CD4-positive, alpha-beta T cell treated with Interleukin-12 subunit alpha and Interleukin-12 subunit beta, for 1 hour (primary cell): Measurements from ENCODE around the gene SLC35F5.
A peak's percentile ranks its signal among the peaks of the same experiment; 100 is the strongest.
"Not testable (repeated sequence)": the region's sequence is repeated elsewhere in the genome, so short reads cannot be mapped to it uniquely, and the experiment has no call there.

ENCODE experiments used
- DNase-seq: peaks from one replicate; pipeline ENCODE4 v3.0.0-alpha.2; 2020

SLC35F5 gene, protein sequence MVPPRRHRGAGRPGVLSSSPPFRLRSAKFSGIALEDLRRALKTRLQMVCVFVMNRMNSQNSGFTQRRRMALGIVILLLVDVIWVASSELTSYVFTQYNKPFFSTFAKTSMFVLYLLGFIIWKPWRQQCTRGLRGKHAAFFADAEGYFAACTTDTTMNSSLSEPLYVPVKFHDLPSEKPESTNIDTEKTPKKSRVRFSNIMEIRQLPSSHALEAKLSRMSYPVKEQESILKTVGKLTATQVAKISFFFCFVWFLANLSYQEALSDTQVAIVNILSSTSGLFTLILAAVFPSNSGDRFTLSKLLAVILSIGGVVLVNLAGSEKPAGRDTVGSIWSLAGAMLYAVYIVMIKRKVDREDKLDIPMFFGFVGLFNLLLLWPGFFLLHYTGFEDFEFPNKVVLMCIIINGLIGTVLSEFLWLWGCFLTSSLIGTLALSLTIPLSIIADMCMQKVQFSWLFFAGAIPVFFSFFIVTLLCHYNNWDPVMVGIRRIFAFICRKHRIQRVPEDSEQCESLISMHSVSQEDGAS

DNA sequence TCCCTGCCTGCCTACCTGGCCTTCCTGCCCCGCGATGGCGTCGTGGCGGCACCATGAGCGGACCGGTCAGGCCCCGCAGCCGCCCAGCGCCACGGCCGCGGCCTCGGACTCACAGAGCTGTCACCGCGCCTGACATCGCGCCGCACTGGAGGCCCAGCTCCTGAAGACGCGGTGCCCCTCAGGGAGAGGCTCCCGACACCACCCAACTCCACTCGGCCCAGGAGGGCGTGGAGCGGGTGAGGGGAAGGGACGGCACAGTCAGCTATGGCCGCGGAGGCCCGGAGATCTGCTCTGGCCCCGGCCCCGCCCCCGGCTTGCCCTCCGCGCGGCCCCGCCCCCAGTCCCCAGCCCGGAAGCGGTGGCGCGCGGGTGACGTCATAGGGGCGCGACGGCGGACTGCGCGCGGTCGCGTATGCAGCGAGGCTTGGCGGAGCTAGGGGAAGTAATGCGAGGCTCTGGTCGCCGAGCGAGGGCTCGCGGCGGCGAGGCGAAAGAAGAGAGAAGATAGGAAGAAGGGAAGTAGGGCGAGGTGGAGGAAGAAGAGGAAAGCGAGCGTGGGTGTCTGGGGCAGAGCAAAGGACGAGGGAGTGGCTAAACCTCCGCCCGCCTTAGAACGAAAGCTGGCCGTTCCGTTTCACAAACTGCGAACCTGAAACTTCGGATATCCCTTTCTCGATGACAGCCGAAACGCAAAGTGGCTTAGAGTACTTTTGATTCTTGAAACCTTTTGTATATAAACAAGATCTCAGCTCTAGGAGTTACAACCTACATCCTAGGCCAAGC lies at the start of gene SLC35F5:
Gene SLC35F5 (minus strand): TSS at position 288 of the 783 bp plus-strand sequence. CDS start 233 bp downstream, at position 55.
- DNase-seq = peak; percentile 93

DNA sequence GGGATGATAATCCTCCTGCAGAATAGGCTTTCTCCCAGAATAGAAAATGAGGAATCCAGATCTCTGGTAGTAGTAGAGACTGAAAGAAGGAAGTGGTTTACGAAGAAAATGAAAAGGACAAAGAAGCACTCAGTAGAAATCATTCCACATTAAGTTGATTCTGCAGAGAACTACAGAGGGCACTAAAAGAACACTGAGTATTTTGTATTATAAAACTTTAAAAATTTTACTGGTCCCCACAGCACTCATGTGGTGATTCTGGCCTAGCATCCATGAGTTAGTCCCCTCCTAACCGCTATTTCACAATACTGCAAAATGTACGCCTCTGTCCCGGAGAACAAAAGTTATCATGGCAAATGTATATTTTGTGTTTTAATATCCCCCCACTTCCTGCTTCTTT lies 42.9 kb upstream of the SLC35F5 start:
- no peak for DNase-seq

DNA sequence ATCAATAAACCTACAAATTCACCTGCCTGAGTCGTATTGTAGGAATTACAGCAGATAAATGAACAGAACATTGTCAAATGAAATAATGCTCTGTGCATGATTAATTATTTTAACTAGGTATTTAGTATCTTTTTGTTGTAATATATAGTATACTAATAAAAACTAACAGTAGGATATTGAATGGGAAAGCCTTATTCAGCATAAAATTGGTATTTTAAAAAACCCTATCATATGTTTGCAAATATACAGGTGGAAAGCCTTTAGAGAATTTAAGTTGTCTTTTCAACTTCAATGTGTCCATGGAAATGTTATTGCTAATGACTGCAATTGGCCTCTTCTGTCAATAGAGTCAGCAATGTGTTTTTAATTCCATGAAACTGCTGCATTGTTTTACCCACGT lies 40.8 kb upstream of the SLC35F5 start:
- DNase-seq = no peak

DNA sequence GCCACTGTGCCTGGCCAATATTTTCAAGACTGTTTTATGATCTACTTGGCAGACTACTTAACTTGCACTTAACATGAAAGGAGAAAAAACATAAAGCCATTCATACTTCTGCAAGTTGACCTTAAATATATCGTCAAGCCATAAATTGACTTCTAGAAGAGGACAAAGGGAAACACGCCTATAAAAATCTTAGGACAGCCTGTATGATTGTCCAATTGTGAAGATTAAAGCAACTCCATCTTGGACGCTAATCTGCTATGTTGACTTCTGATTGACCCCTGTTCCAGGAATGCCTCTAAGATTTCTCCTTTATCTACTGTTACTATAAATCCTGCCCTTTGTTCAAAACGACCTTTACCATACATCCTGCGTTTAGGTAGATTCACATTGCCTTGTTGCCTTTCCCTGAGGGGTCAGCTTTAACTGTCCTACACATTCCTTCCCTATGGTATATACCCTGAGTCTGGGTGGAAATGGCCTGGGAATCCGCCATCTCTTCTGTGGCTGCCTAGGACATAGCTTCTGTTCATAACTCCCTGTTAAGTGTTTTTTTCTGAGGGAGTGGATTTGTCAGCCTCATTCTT lies 40.2 kb upstream of the SLC35F5 start:
- no peak for DNase-seq

DNA sequence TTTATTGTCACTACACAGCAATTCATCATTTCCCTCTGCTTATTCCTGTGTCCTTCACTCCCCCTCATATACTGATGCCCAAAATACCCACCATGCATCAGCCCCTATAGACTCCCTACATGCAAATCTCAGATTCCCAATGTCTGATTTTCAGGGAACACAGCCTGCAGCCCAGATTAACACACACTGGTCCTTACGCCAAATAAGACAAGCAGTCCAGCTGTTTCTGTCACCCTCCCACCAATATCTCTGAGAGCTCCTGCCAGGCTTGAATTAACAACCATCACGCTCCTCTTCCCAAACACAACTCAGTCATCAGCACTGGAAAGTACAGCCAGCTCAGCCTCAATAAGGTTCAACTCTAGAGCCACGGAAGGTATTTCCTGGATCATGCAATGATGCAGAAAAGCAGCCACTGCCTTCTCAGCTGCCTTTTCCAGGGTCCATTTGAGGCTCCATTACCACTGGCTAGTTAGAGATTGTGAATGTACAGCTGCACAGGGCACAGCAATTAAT lies 39.0 kb upstream of the SLC35F5 start:
- no peak for DNase-seq

DNA sequence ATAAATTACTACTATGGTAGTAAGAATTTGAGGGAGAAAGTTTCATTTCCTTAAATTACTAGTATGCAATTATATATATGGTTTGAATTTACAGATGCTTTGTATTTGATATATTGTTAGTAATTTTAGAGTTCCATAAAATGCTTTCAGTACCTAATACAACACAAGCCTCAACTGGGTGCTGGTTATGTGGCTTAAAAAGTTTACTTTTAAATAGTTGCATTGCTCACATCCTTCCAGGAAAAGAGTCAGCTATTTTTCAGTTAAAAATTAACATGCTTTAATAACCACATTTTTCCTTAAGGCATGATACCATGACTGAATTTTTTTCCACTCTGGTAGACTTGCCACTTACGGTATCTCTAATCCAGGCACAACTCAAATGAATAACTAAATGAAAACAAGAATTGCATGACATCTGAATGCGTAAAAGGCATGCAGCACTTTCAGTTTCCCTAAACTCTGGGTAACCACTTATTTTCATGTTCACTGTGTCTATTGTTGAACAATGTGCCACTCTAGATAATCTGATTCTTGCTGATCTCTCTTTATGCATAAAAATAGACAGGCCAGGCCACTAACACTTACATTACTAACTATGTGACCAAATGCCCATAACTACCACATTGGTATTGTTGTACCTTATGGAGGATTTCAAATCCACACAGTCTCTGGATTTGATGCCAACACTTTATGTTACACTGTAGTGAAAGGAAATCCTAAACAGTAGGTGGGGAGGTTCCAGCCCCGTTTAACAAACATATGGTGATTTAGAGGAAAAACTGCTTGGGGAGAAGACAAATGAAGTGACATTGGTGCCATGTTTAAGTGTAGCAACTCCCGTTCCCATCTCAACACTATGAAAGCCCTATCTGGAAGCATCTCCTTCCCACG lies 35.5 kb upstream of the SLC35F5 start:
- no peak for DNase-seq

DNA sequence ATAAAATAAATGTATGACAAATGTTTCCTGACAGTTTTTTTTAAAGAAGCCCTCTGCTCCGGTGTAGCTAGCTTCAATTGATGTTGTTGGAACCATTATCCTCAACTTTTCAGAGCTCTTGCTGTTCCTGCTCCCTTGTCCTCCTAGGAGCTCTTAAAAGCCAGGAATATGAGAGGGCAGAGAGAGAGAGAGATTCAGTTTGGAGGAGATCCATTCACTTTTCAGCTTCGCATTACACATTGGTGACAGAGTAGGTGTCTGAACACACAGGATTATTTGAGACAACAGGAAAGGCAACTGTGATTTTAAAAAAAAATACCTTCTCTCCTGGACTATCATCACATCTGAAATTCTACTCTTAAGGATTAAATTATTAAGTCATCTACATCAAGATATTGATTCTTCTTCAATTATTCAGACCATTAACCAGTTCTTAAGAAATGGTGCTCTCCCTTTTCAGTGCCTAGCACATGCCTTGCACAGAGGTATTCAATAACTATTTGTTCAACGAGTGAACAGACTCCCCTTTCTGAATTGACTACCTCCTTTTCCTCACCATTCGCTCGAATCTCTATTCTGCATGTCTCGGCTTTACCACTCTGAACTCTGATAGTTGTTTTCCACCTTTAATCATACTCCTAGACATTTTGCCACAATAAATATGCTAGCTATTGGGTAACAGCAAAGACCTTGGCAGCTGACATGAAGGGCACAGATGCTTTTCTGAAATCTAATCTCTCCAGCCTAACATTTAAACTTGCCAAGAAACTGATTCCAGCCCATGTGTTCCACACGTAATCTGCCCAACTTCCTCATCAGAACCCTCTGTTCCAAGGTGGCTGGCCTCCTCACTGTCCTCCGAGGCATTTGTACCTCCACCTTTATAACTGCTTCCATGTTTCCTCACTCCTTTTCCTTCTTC lies 28.6 kb upstream of the SLC35F5 start:
- no peak for DNase-seq

DNA sequence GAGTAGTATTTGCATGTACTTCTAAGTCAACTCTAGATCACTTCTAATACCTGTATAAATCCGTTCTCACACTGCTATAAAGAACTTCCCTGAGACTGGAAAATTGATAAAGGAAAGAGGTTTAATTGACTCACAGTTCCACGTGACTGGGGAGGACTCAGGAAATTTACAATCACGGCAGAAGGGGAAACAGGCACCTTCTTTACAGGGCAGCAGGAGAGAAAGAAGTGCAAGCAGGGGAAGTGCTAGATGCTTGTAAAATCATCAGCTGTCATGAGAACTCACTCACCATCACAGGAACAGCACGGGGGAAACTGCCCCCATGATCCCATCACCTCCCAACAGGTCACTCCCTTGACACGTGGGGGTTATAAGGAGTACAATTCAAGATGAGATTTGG lies 24.0 kb upstream of the SLC35F5 start:
- no peak for DNase-seq

DNA sequence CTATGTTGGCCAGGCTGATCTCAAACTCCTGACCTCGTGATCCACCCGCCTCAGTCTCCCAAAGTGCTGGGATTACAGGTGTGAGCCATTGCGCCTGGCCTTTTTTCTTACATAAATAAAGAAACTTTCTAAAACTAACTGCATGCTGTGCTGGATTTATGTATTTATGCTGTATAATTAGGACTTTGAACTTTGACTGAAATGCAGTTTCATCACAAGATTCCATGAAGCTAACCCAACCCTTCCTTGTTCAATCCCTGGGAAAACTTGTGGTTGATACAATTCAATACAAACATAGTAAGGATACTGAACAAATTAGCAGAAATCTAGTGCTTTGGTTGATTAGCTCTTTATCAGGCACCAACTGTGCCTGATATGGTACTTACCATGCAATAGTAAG lies 20.9 kb upstream of the SLC35F5 start:
- DNase-seq = no peak

DNA sequence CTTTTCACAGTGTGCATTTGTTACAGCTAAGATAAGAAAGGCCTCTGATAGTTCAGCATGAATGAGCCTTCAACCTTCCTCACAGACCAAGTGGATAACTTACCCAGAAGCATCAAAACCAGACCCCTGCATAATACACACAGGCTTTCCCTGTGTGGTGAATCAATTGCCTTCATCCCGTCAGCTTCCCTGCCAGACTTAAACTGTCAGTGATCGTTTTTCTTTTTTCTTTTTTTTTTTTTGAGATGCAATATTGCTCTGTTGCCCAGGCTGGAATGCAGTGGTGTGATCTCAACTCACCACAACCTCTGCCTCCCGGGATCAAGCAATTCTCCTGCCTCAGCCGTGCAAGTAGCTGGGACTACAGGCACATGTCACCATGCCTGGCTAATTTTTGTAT lies 20.5 kb upstream of the SLC35F5 start:
- DNase-seq = no peak

DNA sequence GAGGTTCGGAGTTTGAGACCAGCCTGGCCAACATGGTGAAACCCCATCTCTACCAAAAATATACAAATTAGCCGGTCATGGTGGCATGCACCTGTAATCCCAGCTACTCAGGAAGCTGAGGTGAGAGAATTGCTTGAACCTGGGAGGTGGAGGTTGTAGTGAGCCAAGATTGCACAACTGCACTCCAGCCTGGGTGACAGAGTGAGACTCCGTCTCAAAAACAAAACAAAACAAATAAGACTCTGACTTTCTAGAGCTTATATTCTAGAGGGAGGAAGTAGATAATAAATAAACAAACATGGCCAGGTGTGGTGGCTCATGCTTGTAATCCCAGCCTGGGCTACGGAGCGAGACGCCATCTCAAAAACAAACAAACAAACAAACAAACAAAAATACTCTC lies 18.2 kb upstream of the SLC35F5 start:
- DNase-seq = not testable (repeated sequence)

DNA sequence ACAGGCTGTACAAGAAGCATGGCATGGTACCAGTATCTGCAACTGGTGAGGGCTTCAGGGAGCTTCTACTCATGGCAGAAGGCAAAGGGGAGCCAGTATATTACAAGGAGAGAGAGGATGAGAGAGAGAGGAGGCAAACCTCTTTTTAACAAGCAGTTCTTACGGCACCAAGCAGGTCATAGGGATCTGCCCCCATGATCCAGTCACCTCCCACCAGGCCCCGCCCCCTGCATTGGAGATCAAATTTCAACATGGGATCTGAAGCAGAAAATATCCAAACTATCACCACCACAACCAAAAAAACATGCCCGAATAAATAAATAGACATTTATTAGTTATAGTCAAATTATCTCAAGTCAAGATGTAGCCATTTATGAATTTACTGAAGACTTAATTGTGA lies 14.5 kb upstream of the SLC35F5 start:
- DNase-seq = no peak

DNA sequence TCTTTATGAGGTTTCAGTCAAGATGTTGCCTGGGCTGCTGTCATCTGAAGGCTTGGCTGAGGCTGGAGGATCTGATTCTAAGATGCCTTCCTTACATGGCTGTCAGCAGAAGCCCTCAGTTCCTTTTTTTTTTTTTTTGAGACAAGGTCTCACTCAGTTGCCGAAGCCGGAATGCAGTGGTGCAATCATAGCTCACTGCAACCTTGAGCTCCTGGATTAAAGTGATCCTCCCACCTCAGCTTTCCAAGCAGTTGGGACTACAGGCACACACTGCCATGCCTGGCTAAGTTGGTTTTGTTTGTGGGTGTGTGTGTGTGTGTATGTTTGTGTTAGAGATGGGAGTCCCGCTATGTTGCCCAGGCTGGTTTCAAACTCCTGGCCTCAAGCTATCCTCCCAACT lies 13.1 kb upstream of the SLC35F5 start:
- no peak for DNase-seq

DNA sequence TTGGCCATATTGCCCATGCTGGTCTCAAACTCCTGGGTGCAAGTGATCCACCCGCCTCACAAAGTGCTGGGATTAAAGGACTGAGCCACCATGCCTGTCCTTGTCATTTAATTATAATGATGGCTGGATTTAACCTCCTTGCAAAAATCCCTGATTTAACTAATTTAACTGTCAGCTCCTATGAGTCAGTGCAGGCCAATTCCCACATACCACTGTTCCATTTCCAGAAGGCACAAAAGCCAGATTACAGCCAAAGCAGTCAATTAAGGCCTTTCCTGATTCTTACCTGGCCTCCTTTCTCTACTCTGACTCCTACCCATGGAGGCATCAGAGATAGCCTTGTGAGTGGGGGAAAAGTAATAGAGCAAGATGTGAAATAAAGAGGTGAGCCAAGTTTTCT lies 12.3 kb upstream of the SLC35F5 start:
- no peak for DNase-seq

DNA sequence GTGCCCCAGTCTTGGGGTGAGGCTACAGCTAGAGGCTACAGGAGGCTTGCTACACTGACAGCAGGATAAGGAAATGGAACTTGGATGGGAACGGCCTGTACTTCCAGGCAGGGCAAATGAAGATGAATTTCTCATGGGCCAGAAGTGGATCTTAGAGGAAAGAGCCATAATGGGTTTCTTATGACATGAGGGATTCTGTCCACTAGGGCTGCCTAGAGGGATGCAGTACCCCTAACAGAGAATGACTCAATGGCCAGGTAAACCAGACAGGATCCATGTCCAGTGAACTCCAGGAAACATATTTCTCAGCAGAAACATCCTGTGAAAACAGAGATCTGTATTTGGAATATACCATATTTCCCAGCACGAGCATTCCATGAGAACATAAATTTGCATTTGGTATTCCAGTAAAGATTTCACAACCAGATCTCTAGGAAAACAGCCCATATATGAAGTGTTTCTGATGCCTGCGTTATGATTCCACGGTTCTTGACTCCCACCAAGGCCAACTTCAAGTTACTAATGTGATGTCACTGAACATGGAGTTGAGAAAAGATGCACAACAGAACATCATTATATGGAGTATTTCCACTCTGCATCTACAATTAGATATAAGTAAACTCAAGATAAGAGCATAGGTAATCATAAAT lies 11.5 kb upstream of the SLC35F5 start:
- no peak for DNase-seq

DNA sequence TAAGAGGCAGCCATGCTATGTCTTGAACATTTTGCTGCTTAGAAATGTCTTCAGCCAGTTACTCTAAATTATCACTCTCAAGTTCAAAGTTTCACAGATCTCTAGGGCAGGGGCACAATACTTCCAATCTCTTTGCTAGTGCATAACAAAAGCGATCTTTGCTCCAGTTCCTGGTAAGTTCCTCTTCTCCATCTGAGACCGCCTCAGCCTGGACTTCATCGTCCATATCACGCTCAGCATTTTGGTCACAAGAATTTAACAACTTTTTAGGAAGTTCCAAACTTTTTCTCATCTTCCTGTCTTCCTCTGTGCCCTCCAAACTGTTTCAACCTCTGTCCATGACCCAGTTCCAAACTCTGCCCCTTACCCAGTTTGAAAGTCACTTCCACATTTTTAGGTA lies 8.8 kb upstream of the SLC35F5 start:
- DNase-seq = no peak

DNA sequence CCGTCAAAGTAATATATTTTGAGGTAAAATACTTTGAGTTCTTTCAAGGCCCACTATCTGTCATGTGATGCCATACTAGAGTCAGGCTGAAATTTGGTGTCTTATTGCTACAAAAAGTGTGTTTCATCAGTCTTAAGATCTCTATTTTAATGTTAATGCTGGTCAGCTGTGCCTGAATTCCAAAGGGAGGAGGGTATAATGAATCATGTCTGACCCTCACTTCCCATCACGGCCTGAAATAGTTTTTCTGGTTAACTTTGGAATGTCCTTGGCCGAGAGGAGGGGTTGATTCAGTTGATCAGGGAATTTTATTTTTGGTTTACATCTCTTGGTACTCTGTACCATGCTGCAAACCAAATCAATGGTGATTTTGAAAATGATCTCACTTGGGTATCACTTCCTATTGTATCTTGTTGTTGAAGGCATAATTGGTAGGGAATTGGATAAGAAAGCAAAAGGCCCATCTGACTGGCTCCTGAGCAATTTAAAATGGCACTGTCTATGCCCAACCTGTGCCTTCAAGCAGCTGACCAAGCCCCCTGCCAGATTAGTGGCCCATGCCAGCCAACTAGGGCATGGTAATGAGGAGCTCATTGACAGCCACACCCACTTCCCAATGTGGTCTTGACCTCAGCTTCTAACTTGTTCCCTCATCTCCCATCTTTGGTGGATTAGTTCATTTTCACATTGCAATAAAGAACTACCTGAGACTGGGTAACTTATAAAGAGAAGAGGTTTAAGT lies 6.1 kb upstream of the SLC35F5 start:
- no peak for DNase-seq

DNA sequence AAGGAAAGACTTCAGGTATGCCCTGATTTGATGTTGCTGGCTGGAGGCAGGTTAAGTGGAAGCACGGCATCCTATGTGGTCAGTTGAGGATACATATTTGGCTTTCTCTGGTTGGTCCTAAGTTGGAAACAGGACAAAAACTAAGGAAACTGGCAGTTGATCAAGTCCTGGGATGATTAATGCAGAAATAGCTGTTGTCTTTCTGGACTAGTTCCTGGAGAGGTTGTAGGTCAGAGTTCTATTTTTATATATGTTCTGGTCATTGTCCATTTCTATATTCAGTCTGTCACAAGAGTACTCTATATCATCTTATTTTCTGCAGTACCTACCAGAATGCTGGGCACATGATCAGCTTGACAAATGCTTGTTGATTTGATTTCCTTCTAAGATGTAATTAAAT lies 4.0 kb upstream of the SLC35F5 start:
- DNase-seq = no peak

DNA sequence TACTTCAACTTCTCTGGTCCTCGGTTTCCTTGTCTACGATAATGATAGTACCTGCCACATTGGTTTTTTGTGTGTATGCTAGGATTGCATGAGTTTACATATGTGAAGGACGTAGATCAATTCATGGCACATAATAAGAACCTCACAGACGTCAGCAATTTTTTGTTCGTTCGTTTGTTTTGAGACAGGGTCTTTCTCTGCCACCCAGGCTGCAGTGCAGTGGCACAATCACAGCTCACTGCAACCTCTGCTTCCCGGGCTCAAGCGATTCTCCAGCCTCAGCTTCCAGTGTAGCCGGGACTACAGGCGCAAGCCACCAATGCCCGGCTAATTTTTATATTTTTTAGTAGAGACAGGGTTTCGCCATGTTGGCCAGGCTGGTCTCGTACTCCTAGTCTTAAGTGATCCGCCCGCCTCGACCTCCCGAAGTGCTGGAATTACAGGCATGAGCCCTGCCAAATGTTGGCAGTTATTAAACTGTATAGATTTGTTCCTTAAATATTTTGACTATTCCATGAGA lies 756 bp upstream of the SLC35F5 start:
- DNase-seq = no peak
